Camera-type eye (tissue), 1 donor: ENCODE data around the gene FOXR1. TPM values are rescaled to one million over a fixed set of nuclear protein-coding genes. Genes with fewer than 3 reads are reported as not detected.

ENCODE experiments used
- total RNA-seq: library from RNA; depleted of rRNA; stranded (reverse); fragments of >200 nt; gene quantifications from one replicate; pipeline ENCODE4 v1.2.3, GENCODE V29; 2014

Gene FOXR1
- not detected for total RNA-seq

GRCh38 chr11:118971646-118972045, at the start of gene FOXR1:
TSS of gene FOXR1 (plus strand) at chr11:118971761. CDS start at chr11:118971932, 171 bp downstream.

GRCh38 chr11:118956094-118956846, 15.3 kb upstream of the FOXR1 start, which contains the start of gene UPK2:
TSS of gene UPK2 (plus strand) at chr11:118956298. CDS start at chr11:118956351, 53 bp downstream.

GRCh38 chr11:118997627-118998387, 26.2 kb downstream of the FOXR1 start, which contains the start of gene CENATAC:
TSS of gene CENATAC (plus strand) at chr11:118998138. CDS start at chr11:118998198, 60 bp downstream.

GRCh38 chr11:119018074-119018938, 46.7 kb downstream of the FOXR1 start, which contains the start of the genes RPS25 and TRAPPC4:
TSS of gene RPS25 (minus strand) at chr11:119018343. CDS start at chr11:119018284, 59 bp downstream.
TSS of gene TRAPPC4 (plus strand) at chr11:119018766. CDS start at chr11:119018796, 30 bp downstream.

GRCh38 chr11:119030329-119031047, 58.9 kb downstream of the FOXR1 start, which contains the start of gene SLC37A4:
TSS of gene SLC37A4 (minus strand) at chr11:119030877.

Other genes starting within 250 kb of the FOXR1 start
- 293 TPM for gene DDX6, start 180.6 kb upstream of the FOXR1 start, total RNA-seq
- gene CXCR5, start 87.9 kb upstream of the FOXR1 start, total RNA-seq: not detected
- gene BCL9L, start 45.8 kb upstream of the FOXR1 start, total RNA-seq: 24.8 TPM
- not detected for gene UPK2, start 15.5 kb upstream of the FOXR1 start, total RNA-seq
- 48.5 TPM for gene CENATAC, start 26.4 kb downstream of the FOXR1 start, total RNA-seq
- 786 TPM for gene RPS25, start 46.6 kb downstream of the FOXR1 start, total RNA-seq
- 57.7 TPM for gene TRAPPC4, start 47.0 kb downstream of the FOXR1 start, total RNA-seq
- 24.0 TPM for gene SLC37A4, start 59.1 kb downstream of the FOXR1 start, total RNA-seq
- gene HYOU1, start 85.4 kb downstream of the FOXR1 start, total RNA-seq: 74.0 TPM
- gene VPS11, start 96.1 kb downstream of the FOXR1 start, total RNA-seq: 36.0 TPM
- 7.9 TPM for gene HMBS, start 113.1 kb downstream of the FOXR1 start, total RNA-seq
- gene DPAGT1, start 130.1 kb downstream of the FOXR1 start, total RNA-seq: 29.1 TPM
- 9.8 TPM for gene C2CD2L, start 135.6 kb downstream of the FOXR1 start, total RNA-seq
- gene HINFP, start 149.8 kb downstream of the FOXR1 start, total RNA-seq: 24.4 TPM
- 14.6 TPM for gene ABCG4, start 177.3 kb downstream of the FOXR1 start, total RNA-seq
- gene NLRX1, start 197.0 kb downstream of the FOXR1 start, total RNA-seq: 24.0 TPM
- gene NHERF4, start 213.7 kb downstream of the FOXR1 start, total RNA-seq: 0.44 TPM
- 23.1 TPM for gene CBL, start 234.6 kb downstream of the FOXR1 start, total RNA-seq